Measurements from ENCODE around the gene WDR88. TPM values are rescaled to one million over a fixed set of nuclear protein-coding genes. Genes with fewer than 3 reads are reported as not detected.

Gene WDR88
- polyA plus RNA-seq, 1 donor (not counting 4 experiments of a cell fraction or from before 2014, with no cell fraction given) = not detected

- H3K79me2 ChIP-seq (ENCODE audit: control insufficient read depth, insufficient read depth, low read length) = peaks cover 4% of the 10 kb centered on the region
- no peak overlapping the region for H2AFZ ChIP-seq (ENCODE audit: control insufficient read depth, low read length)
- H3K9me3 ChIP-seq (ENCODE audit: control insufficient read depth, low read depth, low read length) = no peaks in the 10 kb centered on the region
- no peaks in the 10 kb centered on the region for H3K9me1 ChIP-seq (ENCODE audit: control insufficient read depth, extremely low read depth, insufficient read depth, low read length)
- no peak for TF ChIP-seq CTCF (optimal IDR thresholded peaks at IDR 0.05 in 1 of 3, IDR thresholded peaks at IDR 0.05 in 1 of 3, conservative IDR thresholded peaks at IDR 0.05 in 1 of 3; ENCODE audit: extremely low read depth in 1 of 3, insufficient read depth in 2 of 3, low read length in 3 of 3)
- no peak for TF ChIP-seq EZH2 (IDR thresholded peaks at IDR 0.05; ENCODE audit: low read length)
- peaks cover 7 to 9% of the 10 kb centered on the region in 2 experiments for H3K36me3 ChIP-seq (ENCODE audit: control insufficient read depth in 2 of 2, extremely low read depth in 1 of 2, insufficient read depth in 2 of 2, low read length in 2 of 2)
- no peak overlapping the region for H3K4me2 ChIP-seq (ENCODE audit: control insufficient read depth, extremely low read depth, insufficient read depth, low read depth, low read length)
- no peaks in the 10 kb centered on the region for H3K27me3 ChIP-seq (ENCODE audit: control insufficient read depth, extremely low read depth, insufficient read depth, low read length)
- H3K4me3 ChIP-seq (ENCODE audit: control insufficient read depth in 2 of 3, extremely low read depth in 1 of 3, insufficient read depth in 2 of 3, low read depth in 1 of 3, low read length in 3 of 3) = no peak overlapping the region
- FAIRE-seq (no peak), DNase-seq (ENCODE audit: low read depth, low spot score) (no peak)
- no peaks in the 10 kb centered on the region for H4K20me1 ChIP-seq (ENCODE audit: control insufficient read depth, extremely low read depth, insufficient read depth, low read length)
- H3K4me1 ChIP-seq (ENCODE audit: control insufficient read depth, extremely low read depth, insufficient read depth, low read length) = peaks cover 3% of the 10 kb centered on the region
- H3K27ac ChIP-seq (ENCODE audit: control insufficient read depth, insufficient read depth, low read length) = no peak overlapping the region
- no peak overlapping the region for H3K9ac ChIP-seq (ENCODE audit: control insufficient read depth, extremely low read depth, insufficient read depth, low read length)
- dilution Hi-C loops (cut with MboI; ENCODE audit: extremely low pct_ligation_motif_present, low sequenced_read_pairs) = no loop called here
Observed at GRCh38 chr19:33086955-33087354, 45.0 kb upstream of the WDR88 start.

- peaks cover 15 to 19% of the 10 kb centered on the region in 2 experiments for H3K36me3 ChIP-seq (ENCODE audit: control insufficient read depth in 2 of 2, extremely low read depth in 1 of 2, insufficient read depth in 2 of 2, low read length in 2 of 2)
- FAIRE-seq = no peak
- no peaks in the 10 kb centered on the region for H3K9me1 ChIP-seq (ENCODE audit: control insufficient read depth, extremely low read depth, insufficient read depth, low read length)
Observed at GRCh38 chr19:33089010-33089409, 42.9 kb upstream of the WDR88 start.

More at GRCh38 chr19:33089010-33089409, 42.9 kb upstream of the WDR88 start:
- DNase-seq (ENCODE audit: low read depth, low spot score) = no peak
- Histone ChIP-seq H3K79me2 (ENCODE audit: control insufficient read depth, insufficient read depth, low read length) (no peaks in the 10 kb centered on the region), H3K4me3 (ENCODE audit: control insufficient read depth in 2 of 3, extremely low read depth in 1 of 3, insufficient read depth in 2 of 3, low read depth in 1 of 3, low read length in 3 of 3) (no peak overlapping the region), H3K9me3 (ENCODE audit: control insufficient read depth, low read depth, low read length) (no peaks in the 10 kb centered on the region), H3K4me1 (ENCODE audit: control insufficient read depth, extremely low read depth, insufficient read depth, low read length) (no peaks in the 10 kb centered on the region), H3K4me2 (ENCODE audit: control insufficient read depth, extremely low read depth, insufficient read depth, low read depth, low read length) (no peak overlapping the region), H3K27ac (ENCODE audit: control insufficient read depth, insufficient read depth, low read length) (no peak overlapping the region), H3K27me3 (ENCODE audit: control insufficient read depth, extremely low read depth, insufficient read depth, low read length) (no peaks in the 10 kb centered on the region), H3K9ac (ENCODE audit: control insufficient read depth, extremely low read depth, insufficient read depth, low read length) (no peak overlapping the region), H2AFZ (ENCODE audit: control insufficient read depth, low read length) (no peak overlapping the region), H4K20me1 (ENCODE audit: control insufficient read depth, extremely low read depth, insufficient read depth, low read length) (no peaks in the 10 kb centered on the region)
- dilution Hi-C loops (cut with MboI; ENCODE audit: extremely low pct_ligation_motif_present, low sequenced_read_pairs) = no loop called here
- TF ChIP-seq EZH2 (IDR thresholded peaks at IDR 0.05; ENCODE audit: low read length) (no peak), CTCF (optimal IDR thresholded peaks at IDR 0.05 in 1 of 3, IDR thresholded peaks at IDR 0.05 in 1 of 3, conservative IDR thresholded peaks at IDR 0.05 in 1 of 3; ENCODE audit: extremely low read depth in 1 of 3, insufficient read depth in 2 of 3, low read length in 3 of 3) (no peak)

Data from keratinocyte (primary cell).